ENCODE results near the gene LDLRAD3. TPM values are rescaled to one million over a fixed set of nuclear protein-coding genes. Genes with fewer than 3 reads are reported as not detected.

The LDLRAD3 gene
- total RNA-seq, 2 experiments from 2014 or later = not detected

DNA sequence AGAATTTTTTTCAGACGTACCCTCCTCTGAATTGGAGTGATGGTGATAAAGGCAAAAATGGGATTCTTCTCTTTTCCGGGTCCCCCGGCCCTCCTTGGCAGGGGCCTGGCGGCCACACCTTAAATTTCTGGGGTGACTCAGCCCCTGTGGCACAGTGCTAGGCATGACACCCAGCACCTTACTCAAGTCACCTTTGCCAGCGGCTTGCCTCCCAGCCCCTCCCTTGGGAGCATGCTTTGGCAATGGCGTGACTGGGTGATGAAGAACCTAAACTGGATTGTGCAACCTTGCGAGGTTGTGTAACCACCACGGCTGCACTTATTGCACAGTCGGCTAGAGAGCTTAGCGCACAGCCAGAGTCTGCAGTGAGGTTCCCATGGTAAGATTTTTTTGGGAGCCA is 16.2 kb upstream of the LDLRAD3 start:
- Histone ChIP-seq H3K9me2 (ENCODE audit: insufficient read depth, low read length) (no peaks in the 10 kb centered on the region), H3K9me3 (ENCODE audit: low read length) (no peaks in the 10 kb centered on the region), H3K36me3 (ENCODE audit: insufficient read depth, low read length) (no peaks in the 10 kb centered on the region), H3K27ac (ENCODE audit: low read depth, low read length, poor library complexity, severe bottlenecking) (no peak overlapping the region), H3K79me2 (ENCODE audit: insufficient read depth, low read depth, low read length) (no peaks in the 10 kb centered on the region), H4K20me1 (ENCODE audit: insufficient read depth, low read length) (no peaks in the 10 kb centered on the region), H3K4me2 (ENCODE audit: low read length) (no peak overlapping the region), H2AFZ (ENCODE audit: low read length) (no peak overlapping the region), H3K4me1 (ENCODE audit: insufficient read depth, low read length, poor library complexity, severe bottlenecking) (no peaks in the 10 kb centered on the region), H3K4me3 (ENCODE audit: low read depth, low read length, poor library complexity, severe bottlenecking) (no peak overlapping the region)
- no TSS peak for BruUV-seq (replicated peaks)
- ChIA-PET POLR2A (no interaction called here), CTCF (ENCODE audit: unreplicated experiment) (no interaction called here)
- intact Hi-C loops (cut with micrococcal nuclease; ENCODE audit: unreplicated experiment) = no loop called here
- TF ChIP-seq EZH2phosphoT487 (IDR thresholded peaks at IDR 0.05; ENCODE audit: borderline replicate concordance, low read depth, low read length) = no peak
- TF ChIP-seq, protein P1, sequence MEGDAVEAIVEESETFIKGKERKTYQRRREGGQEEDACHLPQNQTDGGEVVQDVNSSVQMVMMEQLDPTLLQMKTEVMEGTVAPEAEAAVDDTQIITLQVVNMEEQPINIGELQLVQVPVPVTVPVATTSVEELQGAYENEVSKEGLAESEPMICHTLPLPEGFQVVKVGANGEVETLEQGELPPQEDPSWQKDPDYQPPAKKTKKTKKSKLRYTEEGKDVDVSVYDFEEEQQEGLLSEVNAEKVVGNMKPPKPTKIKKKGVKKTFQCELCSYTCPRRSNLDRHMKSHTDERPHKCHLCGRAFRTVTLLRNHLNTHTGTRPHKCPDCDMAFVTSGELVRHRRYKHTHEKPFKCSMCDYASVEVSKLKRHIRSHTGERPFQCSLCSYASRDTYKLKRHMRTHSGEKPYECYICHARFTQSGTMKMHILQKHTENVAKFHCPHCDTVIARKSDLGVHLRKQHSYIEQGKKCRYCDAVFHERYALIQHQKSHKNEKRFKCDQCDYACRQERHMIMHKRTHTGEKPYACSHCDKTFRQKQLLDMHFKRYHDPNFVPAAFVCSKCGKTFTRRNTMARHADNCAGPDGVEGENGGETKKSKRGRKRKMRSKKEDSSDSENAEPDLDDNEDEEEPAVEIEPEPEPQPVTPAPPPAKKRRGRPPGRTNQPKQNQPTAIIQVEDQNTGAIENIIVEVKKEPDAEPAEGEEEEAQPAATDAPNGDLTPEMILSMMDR (conservative IDR thresholded peaks at IDR 0.05; ENCODE audit: low read length) = no peak
- no peak for DNase-seq (ENCODE audit: low spot score)

DNA sequence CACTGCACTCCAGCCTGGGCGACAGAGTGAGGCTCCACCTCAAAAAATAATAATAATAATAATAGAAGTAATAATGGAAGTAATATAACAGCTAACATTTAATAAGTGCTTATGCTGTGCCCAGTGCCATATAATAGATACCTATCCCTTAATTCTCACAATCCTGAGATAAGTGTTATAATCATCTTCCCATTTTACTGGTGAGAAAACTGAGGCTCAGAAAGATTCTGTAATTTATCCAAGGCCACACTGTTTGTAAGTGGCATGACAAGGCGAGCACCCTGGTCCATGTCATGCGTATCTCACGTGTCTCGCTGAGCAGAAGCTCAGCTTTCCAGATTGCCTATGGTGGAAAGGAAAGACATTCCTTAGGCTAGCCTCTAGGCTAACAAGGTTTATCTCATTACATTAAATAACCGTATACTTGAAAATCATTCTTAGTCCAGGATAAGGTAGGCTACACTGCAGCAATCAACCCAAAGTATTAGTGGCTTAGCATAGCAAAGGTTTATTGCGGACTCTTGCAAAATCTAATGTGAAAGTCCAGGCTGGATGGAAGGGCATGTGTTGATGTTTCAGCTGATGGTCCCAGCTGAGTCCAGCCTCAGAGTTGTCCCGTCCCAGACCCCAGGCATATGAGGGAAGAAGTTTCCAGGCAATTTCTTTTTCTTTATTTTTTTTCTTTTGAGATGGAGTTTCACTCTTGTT is 15.0 kb upstream of the LDLRAD3 start:
- intact Hi-C loops (cut with micrococcal nuclease; ENCODE audit: unreplicated experiment) = no loop called here
- Histone ChIP-seq H3K79me2 (ENCODE audit: insufficient read depth, low read depth, low read length) (no peaks in the 10 kb centered on the region), H3K9me3 (ENCODE audit: low read length) (no peaks in the 10 kb centered on the region), H3K4me1 (ENCODE audit: insufficient read depth, low read length, poor library complexity, severe bottlenecking) (no peaks in the 10 kb centered on the region), H3K27ac (ENCODE audit: low read depth, low read length, poor library complexity, severe bottlenecking) (no peak overlapping the region), H2AFZ (ENCODE audit: low read length) (no peak overlapping the region), H4K20me1 (ENCODE audit: insufficient read depth, low read length) (no peaks in the 10 kb centered on the region), H3K4me3 (ENCODE audit: low read depth, low read length, poor library complexity, severe bottlenecking) (no peak overlapping the region), H3K36me3 (ENCODE audit: insufficient read depth, low read length) (no peaks in the 10 kb centered on the region), H3K9me2 (ENCODE audit: insufficient read depth, low read length) (no peaks in the 10 kb centered on the region), H3K4me2 (ENCODE audit: low read length) (no peak overlapping the region)
- CTCF ChIA-PET (ENCODE audit: unreplicated experiment) = no interaction called here
- TF ChIP-seq EZH2phosphoT487 (IDR thresholded peaks at IDR 0.05; ENCODE audit: borderline replicate concordance, low read depth, low read length) = no peak
- TF ChIP-seq, protein P1 (conservative IDR thresholded peaks at IDR 0.05; ENCODE audit: low read length) = no peak
- POLR2A ChIA-PET = no interaction called here
- DNase-seq (ENCODE audit: low spot score) = no peak
- no TSS peak for BruUV-seq (replicated peaks)

DNA sequence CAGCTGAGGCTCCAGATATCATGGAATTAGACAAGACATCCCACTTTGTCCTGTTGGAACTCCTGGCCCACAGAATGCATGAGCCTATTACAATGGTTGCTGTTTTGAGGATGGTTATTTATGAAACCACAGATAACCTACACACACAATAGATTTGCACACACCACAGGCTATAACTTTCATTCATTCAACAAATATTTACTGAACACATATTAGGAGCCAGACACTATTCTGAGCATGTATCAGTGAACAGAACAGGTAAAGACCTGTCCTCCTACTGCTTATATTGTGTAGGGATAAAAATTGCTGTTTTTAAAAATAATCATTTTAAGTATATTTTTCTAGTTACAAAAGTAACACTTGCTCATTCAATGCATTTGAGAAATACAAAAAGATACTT is 13.4 kb upstream of the LDLRAD3 start:
- CTCF ChIA-PET (ENCODE audit: unreplicated experiment) = no interaction called here
- DNase-seq (ENCODE audit: low spot score) = no peak
- POLR2A ChIA-PET = no interaction called here
- TF ChIP-seq, protein P1 (conservative IDR thresholded peaks at IDR 0.05; ENCODE audit: low read length) = no peak
- no peak for TF ChIP-seq EZH2phosphoT487 (IDR thresholded peaks at IDR 0.05; ENCODE audit: borderline replicate concordance, low read depth, low read length)
- H3K27ac ChIP-seq (ENCODE audit: low read depth, low read length, poor library complexity, severe bottlenecking) = no peak overlapping the region
- H3K4me1 ChIP-seq (ENCODE audit: insufficient read depth, low read length, poor library complexity, severe bottlenecking) = no peaks in the 10 kb centered on the region
- H3K9me2 ChIP-seq (ENCODE audit: insufficient read depth, low read length) = no peaks in the 10 kb centered on the region
- H3K36me3 ChIP-seq (ENCODE audit: insufficient read depth, low read length) = no peaks in the 10 kb centered on the region
- no TSS peak for BruUV-seq (replicated peaks)
- H3K79me2 ChIP-seq (ENCODE audit: insufficient read depth, low read depth, low read length) = no peaks in the 10 kb centered on the region
- no peak overlapping the region for H3K4me2 ChIP-seq (ENCODE audit: low read length)
- H3K9me3 ChIP-seq (ENCODE audit: low read length) = no peaks in the 10 kb centered on the region
- no peaks in the 10 kb centered on the region for H4K20me1 ChIP-seq (ENCODE audit: insufficient read depth, low read length)
- intact Hi-C loops (cut with micrococcal nuclease; ENCODE audit: unreplicated experiment) = no loop called here
- no peak overlapping the region for H2AFZ ChIP-seq (ENCODE audit: low read length)
- no peak overlapping the region for H3K4me3 ChIP-seq (ENCODE audit: low read depth, low read length, poor library complexity, severe bottlenecking)
